Endothelial cell of umbilical vein (primary cell): Measurements from ENCODE around the gene ZNF160. TPM values are rescaled to one million over a fixed set of nuclear protein-coding genes. Genes with fewer than 3 reads are reported as not detected.

Experiments used
- BruUV-seq: library from RNA; stranded (reverse); fragments of 400-500 nt; replicated peaks from 2 replicates; lab custom pipeline; 2021; lab: Mats Ljungman, UMichigan
- CTCF ChIA-PET: fragments of 300-600, 350-600 bp; sonication (Branson Sonifier 250); formaldehyde crosslinking; loops from one replicate; lab custom pipeline; 2021; ENCODE audit warnings: antibody characterized with exemption, inconsistent platforms; lab: Charles Lee
- POLR2A ChIA-PET: fragments of 300-600, 350-600 bp; sonication (Branson Sonifier 250); formaldehyde crosslinking; loops from one replicate; lab custom pipeline; 2021; ENCODE audit warnings: antibody characterized with exemption, inconsistent platforms; lab: Charles Lee
- DNase-seq: peaks from one replicate; pipeline ENCODE4 v3.0.0-alpha.2; 2011; ENCODE audit warnings: low read depth, low spot score
- FAIRE-seq: peaks from 2 replicates; lab custom pipeline; 2011; peaks lifted over from hg19 to GRCh38; lab: Jason Lieb, UNC
- H2AFZ ChIP-seq: 2 replicates; pipeline ENCODE4 v1.6.0; 2012; ENCODE audit warnings: low read depth, low read length, control low read depth, inconsistent platforms
- H3K27ac ChIP-seq: 2 replicates; pipeline ENCODE4 v1.5.1; 2011; ENCODE audit warnings: low read depth, mild to moderate bottlenecking, control low read depth, low read length, moderate library complexity; ENCODE audit not compliant: insufficient read depth
- H3K27me3 ChIP-seq, 2 experiments: 2 replicates each; pipeline versions ENCODE4 v1.6.0 to v1.6.1; 2011; ENCODE audit warnings: low read length in 2 of 2, mixed read lengths in 1 of 2; ENCODE audit not compliant: control insufficient read depth in 2 of 2, insufficient read depth in 2 of 2
- H3K36me3 ChIP-seq, 2 experiments: 2 replicates in 1 of 2; 3 replicates in 1 of 2; pipeline ENCODE4 v1.5.1; 2011; ENCODE audit warnings: low read length in 2 of 2, mild to moderate bottlenecking in 1 of 2, moderate library complexity in 1 of 2; ENCODE audit not compliant: control insufficient read depth in 2 of 2, insufficient read depth in 2 of 2; ENCODE audit errors: extremely low read depth in 1 of 2
- H3K4me1 ChIP-seq: 3 replicates; pipeline ENCODE4 v1.5.1; 2011; ENCODE audit warnings: mild to moderate bottlenecking, low read length; ENCODE audit not compliant: control insufficient read depth, insufficient read depth; ENCODE audit errors: extremely low read depth
- H3K4me2 ChIP-seq: 2 replicates; pipeline ENCODE4 v1.6.1; 2011; ENCODE audit warnings: low read length, control low read depth, mixed read lengths; ENCODE audit not compliant: insufficient read depth
- H3K4me3 ChIP-seq, 3 experiments: fragments of 200-600 bp in 1 of 3; sonication (generic), shearing (Covaris generic) in 1 of 3; replicated peaks in 1 of 3; 2 replicates each; pipeline ENCODE4 v1.5.1; 2011 to 2016; ENCODE audit warnings: control low read depth in 3 of 3, low read length in 3 of 3, mild to moderate bottlenecking in 2 of 3, inconsistent platforms in 1 of 3, low read depth in 1 of 3, moderate library complexity in 1 of 3; ENCODE audit not compliant: insufficient read depth in 1 of 3
- H3K79me2 ChIP-seq: 2 replicates; pipeline ENCODE4 v1.6.0; 2012; ENCODE audit warnings: low read length, inconsistent platforms; ENCODE audit not compliant: control insufficient read depth, insufficient read depth
- H3K9ac ChIP-seq: replicated peaks from 2 replicates; pipeline ENCODE3; 2011; ENCODE audit warnings: low read length, control low read depth; ENCODE audit not compliant: insufficient read depth; ENCODE audit errors: extremely low read depth
- H3K9me1 ChIP-seq: replicated peaks from 3 replicates; pipeline ENCODE4 v1.6.0; 2011; ENCODE audit warnings: mild to moderate bottlenecking, low read length; ENCODE audit not compliant: control insufficient read depth, insufficient read depth; ENCODE audit errors: extremely low read depth
- H3K9me3 ChIP-seq: replicated peaks from 2 replicates; pipeline ENCODE4 v1.5.1; 2012; ENCODE audit warnings: low read length, inconsistent platforms; ENCODE audit not compliant: control insufficient read depth, insufficient read depth
- H4K20me1 ChIP-seq: replicated peaks from 2 replicates; pipeline ENCODE3; 2011; ENCODE audit warnings: mild to moderate bottlenecking, low read length; ENCODE audit not compliant: control insufficient read depth, insufficient read depth; ENCODE audit errors: extremely low read depth
- CTCF ChIP-seq, 2 donors: IDR thresholded peaks; 1 replicate in 1 of 2; 2 replicates in 1 of 2; pipeline ENCODE4 v1.5.1; 2011; ENCODE audit warnings: low read length in 2 of 2, mild to moderate bottlenecking in 2 of 2, moderate library complexity in 2 of 2, control low read depth in 1 of 2, inconsistent platforms in 1 of 2, low read depth in 1 of 2; ENCODE audit not compliant: insufficient read depth in 1 of 2; ENCODE audit errors: extremely low read depth in 1 of 2
- EZH2 ChIP-seq: IDR thresholded peaks from 2 replicates; pipeline ENCODE4 v1.6.1; 2012; ENCODE audit warnings: borderline replicate concordance, low read depth, mild to moderate bottlenecking, moderate library complexity, low read length, inconsistent platforms; ENCODE audit not compliant: severe bottlenecking
- FOS ChIP-seq: IDR thresholded peaks from 2 replicates; pipeline ENCODE4 v1.6.1; 2011; ENCODE audit warnings: mild to moderate bottlenecking, low read length, moderate library complexity, borderline replicate concordance; ENCODE audit not compliant: insufficient read depth
- GATA2 ChIP-seq: IDR thresholded peaks from 2 replicates; pipeline ENCODE4 v1.7.0; 2011; ENCODE audit warnings: low read depth, mild to moderate bottlenecking, moderate library complexity, mixed read lengths, low read length; ENCODE audit not compliant: insufficient read length, insufficient read depth
- JUN ChIP-seq: IDR thresholded peaks from 2 replicates; pipeline ENCODE4 v1.6.1; 2011; ENCODE audit warnings: borderline replicate concordance, low read depth; ENCODE audit not compliant: insufficient read length, insufficient read depth
- MAX ChIP-seq: IDR thresholded peaks from 2 replicates; pipeline ENCODE4 v1.6.1; 2011; ENCODE audit not compliant: insufficient read depth, insufficient read length
- MYC ChIP-seq: IDR thresholded peaks from one replicate; pipeline ENCODE4 v1.6.1; 2011; ENCODE audit warnings: mild to moderate bottlenecking, low read depth, low read length
- POLR2A ChIP-seq: IDR thresholded peaks from 2 replicates; pipeline ENCODE4 v1.6.1; 2012; ENCODE audit warnings: low read depth, mild to moderate bottlenecking, control low read depth, low read length
- POLR2AphosphoS5 ChIP-seq: IDR thresholded peaks from 2 replicates; pipeline ENCODE4 v1.6.1; 2012; ENCODE audit warnings: low read depth, mild to moderate bottlenecking, control low read depth, low read length, moderate library complexity; ENCODE audit not compliant: insufficient read depth
- dilution Hi-C: fragments of 300-500 bp; cut with MboI; formaldehyde crosslinking; loops from one replicate; pipeline ENCODE4 v1.15.0; 2019; ENCODE audit warnings: low sequenced_read_pairs; ENCODE audit not compliant: extremely low pct_ligation_motif_present
- intact Hi-C: fragments of 100-400 bp; cut with micrococcal nuclease; formaldehyde crosslinking; loops from one replicate; pipeline ENCODE4 v1.10.0; 2022
- polyA plus RNA-seq, 4 experiments: library from polyadenylated mRNA; depleted of rRNA in 3 of 4; stranded (reverse) in 3 of 4; unstranded in 1 of 4; fragments of >200 nt; gene quantifications; 2 replicates each; pipeline versions ENCODE4 v1.2.1 to v1.2.3, GENCODE V29; 2011 to 2012; ENCODE audit warnings: missing spikeins in 1 of 4
- total RNA-seq: library from RNA; stranded (reverse); gene quantifications from 2 replicates; pipeline ENCODE4 v1.2.3, GENCODE V29; 2021

The ZNF160 gene
- total and polyA plus RNA-seq, 2 donors (not counting 3 experiments of a cell fraction or from before 2014, with no cell fraction given): 11.3 to 16.4 TPM

GRCh38 chr19:53085496-53085895 is 17.7 kb downstream of the ZNF160 start:
- CTCF ChIA-PET: interaction anchor here (5.0 kb wide), 1 partner anchor 8 kb away, joined by 38 read pairs; no protein-coding TSS in a partner anchor

More at GRCh38 chr19:53085496-53085895, 17.7 kb downstream of the ZNF160 start:
- Histone ChIP-seq H3K27me3 (no peaks in the 10 kb centered on the region), H3K4me1 (peaks cover 23% of the 10 kb centered on the region), H3K27ac (no peak overlapping the region), H4K20me1 (no peaks in the 10 kb centered on the region), H3K9me1 (no peaks in the 10 kb centered on the region), H2AFZ (no peak overlapping the region), H3K79me2 (no peaks in the 10 kb centered on the region), H3K4me2 (no peak overlapping the region), H3K36me3 (peaks cover 3 to 15% of the 10 kb centered on the region in 2 experiments), H3K9ac (no peak overlapping the region), H3K9me3 (no peaks in the 10 kb centered on the region), H3K4me3 (no peak overlapping the region)
- POLR2A ChIA-PET: no interaction called here
- DNase-seq (no peak), FAIRE-seq (no peak)
- dilution Hi-C loops: no loop called here
- no TSS peak for BruUV-seq
- intact Hi-C loops: loop anchor here (1.0 to 5.0 kb wide), 3 partner anchors 48 to 143 kb away; no protein-coding TSS in a partner anchor
- TF ChIP-seq MAX: no peak
- TF ChIP-seq FOS: no peak
- TF ChIP-seq MYC: no peak
- no peak for TF ChIP-seq GATA2
- no peak for TF ChIP-seq CTCF (IDR thresholded peaks at IDR 0.05; ENCODE audit: extremely low read depth in 1 of 2, insufficient read depth in 1 of 2, low read depth in 1 of 2, low read length in 2 of 2)
- no peak for TF ChIP-seq POLR2A
- TF ChIP-seq POLR2AphosphoS5: no peak
- no peak for TF ChIP-seq EZH2
- TF ChIP-seq JUN: no peak
